Loucy (cell line): ENCODE data around the gene SYNDIG1.

Source experiments
- H2AFZ ChIP-seq: fragments of 200-600 bp; sonication (generic); 2 replicates; pipeline ENCODE4 v1.6.0; 2016; ENCODE audit warnings: antibody characterized with exemption, mild to moderate bottlenecking, low read length, moderate library complexity
- H3F3A ChIP-seq: fragments of 200-600 bp; 2 replicates; pipeline ENCODE4 v1.6.0; 2016; ENCODE audit warnings: antibody characterized with exemption, low read depth, mild to moderate bottlenecking
- H3K27me3 ChIP-seq: fragments of 200-600 bp; sonication (generic); 2 replicates; pipeline ENCODE4 v1.6.1; 2014; ENCODE audit warnings: low read length, mild to moderate bottlenecking; ENCODE audit not compliant: insufficient read depth, poor library complexity, severe bottlenecking
- H3K36me3 ChIP-seq: fragments of 200-600 bp; sonication (generic); 2 replicates; pipeline ENCODE4 v1.6.1; 2016; ENCODE audit warnings: low read length; ENCODE audit not compliant: insufficient read depth
- H3K4me1 ChIP-seq: fragments of 200-600 bp; sonication (generic); 2 replicates; pipeline ENCODE4 v1.5.1; 2014; ENCODE audit warnings: low read length, mild to moderate bottlenecking; ENCODE audit not compliant: insufficient read depth, poor library complexity, severe bottlenecking
- H3K4me2 ChIP-seq: fragments of 200-600 bp; sonication (generic); 2 replicates; pipeline ENCODE4 v1.6.0; 2014; ENCODE audit warnings: antibody characterized with exemption, low read length, low read depth, mild to moderate bottlenecking; ENCODE audit not compliant: poor library complexity, severe bottlenecking
- H3K4me3 ChIP-seq: fragments of 200-600 bp; sonication (generic); 2 replicates; pipeline ENCODE4 v1.5.1; 2014; ENCODE audit warnings: low read length, mild to moderate bottlenecking, mixed read lengths; ENCODE audit not compliant: poor library complexity, severe bottlenecking
- H3K79me2 ChIP-seq: fragments of 200-600 bp; sonication (generic); 2 replicates; pipeline ENCODE4 v1.6.1; 2014; ENCODE audit warnings: low read length; ENCODE audit not compliant: insufficient read depth
- H3K9ac ChIP-seq: fragments of 200-600 bp; sonication (generic); 2 replicates; pipeline ENCODE4 v1.6.0; 2014; ENCODE audit warnings: mild to moderate bottlenecking, low read depth, low read length, moderate library complexity; ENCODE audit not compliant: poor library complexity, severe bottlenecking
- H3K9me2 ChIP-seq: fragments of 200-600 bp; sonication (generic); replicated peaks from 2 replicates; pipeline ENCODE4 v1.6.1; 2016; ENCODE audit warnings: low read depth, low read length, mixed read lengths
- H3K9me3 ChIP-seq: fragments of 200-600 bp; sonication (generic); 2 replicates; pipeline ENCODE4 v1.6.1; 2014; ENCODE audit warnings: mild to moderate bottlenecking, antibody characterized with exemption, low read length, low read depth; ENCODE audit not compliant: insufficient read depth
- H4K20me1 ChIP-seq: fragments of 200-600 bp; sonication (generic); 2 replicates; pipeline ENCODE4 v1.6.0; 2014; ENCODE audit warnings: antibody characterized with exemption, low read length, mild to moderate bottlenecking; ENCODE audit not compliant: insufficient read depth, poor library complexity, severe bottlenecking
- EZH2phosphoT487 ChIP-seq: fragments of 200-600 bp; IDR thresholded peaks from 2 replicates; pipeline ENCODE4 v1.6.1; 2018; ENCODE audit warnings: antibody characterized with exemption, mild to moderate bottlenecking, moderate library complexity, borderline replicate concordance
- TF ChIP-seq, protein P1 (sequence below): fragments of 200-600 bp; sonication (generic); conservative IDR thresholded peaks from 2 replicates; pipeline ENCODE4 v1.5.1; 2014; ENCODE audit warnings: mild to moderate bottlenecking, antibody characterized with exemption, low read length

The SYNDIG1 gene

DNA sequence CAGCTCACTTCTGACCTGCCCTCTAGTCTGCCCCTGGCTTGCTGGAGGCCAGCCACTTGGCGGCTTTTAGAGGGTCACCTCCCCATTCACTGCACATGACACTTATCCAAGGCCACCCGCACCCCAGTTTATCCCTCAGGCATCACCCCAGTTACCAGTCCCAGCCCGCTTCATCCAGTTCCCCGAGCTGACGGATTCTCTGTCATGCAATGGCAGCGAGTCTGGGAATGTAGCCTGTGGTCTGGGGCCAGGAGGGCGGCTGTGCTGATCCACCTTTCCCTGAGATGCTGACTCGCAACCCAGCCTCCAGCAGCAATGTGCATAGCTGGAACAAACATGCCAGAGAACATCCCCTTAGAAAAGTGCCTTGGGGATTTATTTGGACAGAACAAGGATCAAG lies 25.8 kb downstream of the SYNDIG1 start:
- Histone ChIP-seq H3F3A (no peaks in the 10 kb centered on the region), H4K20me1 (no peaks in the 10 kb centered on the region), H3K9ac (no peak overlapping the region), H3K27me3 (no peaks in the 10 kb centered on the region), H2AFZ (no peak overlapping the region), H3K9me3 (no peaks in the 10 kb centered on the region), H3K4me1 (no peaks in the 10 kb centered on the region), H3K36me3 (no peaks in the 10 kb centered on the region), H3K79me2 (no peaks in the 10 kb centered on the region), H3K4me2 (no peak overlapping the region), H3K4me3 (no peak overlapping the region), H3K9me2 (no peaks in the 10 kb centered on the region)
- TF ChIP-seq EZH2phosphoT487 = no peak
- TF ChIP-seq, protein P1, sequence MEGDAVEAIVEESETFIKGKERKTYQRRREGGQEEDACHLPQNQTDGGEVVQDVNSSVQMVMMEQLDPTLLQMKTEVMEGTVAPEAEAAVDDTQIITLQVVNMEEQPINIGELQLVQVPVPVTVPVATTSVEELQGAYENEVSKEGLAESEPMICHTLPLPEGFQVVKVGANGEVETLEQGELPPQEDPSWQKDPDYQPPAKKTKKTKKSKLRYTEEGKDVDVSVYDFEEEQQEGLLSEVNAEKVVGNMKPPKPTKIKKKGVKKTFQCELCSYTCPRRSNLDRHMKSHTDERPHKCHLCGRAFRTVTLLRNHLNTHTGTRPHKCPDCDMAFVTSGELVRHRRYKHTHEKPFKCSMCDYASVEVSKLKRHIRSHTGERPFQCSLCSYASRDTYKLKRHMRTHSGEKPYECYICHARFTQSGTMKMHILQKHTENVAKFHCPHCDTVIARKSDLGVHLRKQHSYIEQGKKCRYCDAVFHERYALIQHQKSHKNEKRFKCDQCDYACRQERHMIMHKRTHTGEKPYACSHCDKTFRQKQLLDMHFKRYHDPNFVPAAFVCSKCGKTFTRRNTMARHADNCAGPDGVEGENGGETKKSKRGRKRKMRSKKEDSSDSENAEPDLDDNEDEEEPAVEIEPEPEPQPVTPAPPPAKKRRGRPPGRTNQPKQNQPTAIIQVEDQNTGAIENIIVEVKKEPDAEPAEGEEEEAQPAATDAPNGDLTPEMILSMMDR = no peak

DNA sequence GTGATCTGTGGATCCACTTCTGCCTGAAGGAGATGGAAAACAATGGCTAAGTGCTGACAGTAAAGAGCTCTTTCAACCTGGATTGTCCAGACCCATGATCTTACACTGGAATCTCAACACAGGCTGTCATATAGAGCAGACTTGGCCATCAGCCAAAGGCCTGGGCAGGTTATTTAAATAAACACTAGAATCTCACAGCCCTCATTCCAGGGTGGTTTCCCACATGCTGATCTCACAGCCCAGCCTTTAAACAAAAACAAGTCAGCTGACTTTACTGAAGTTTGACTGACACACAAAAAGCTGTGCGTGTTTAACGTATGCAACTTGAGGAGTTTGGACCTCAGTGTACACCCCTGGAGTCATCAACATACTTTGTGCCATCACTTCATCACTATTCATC lies 28.4 kb downstream of the SYNDIG1 start:
- Histone ChIP-seq H3K4me2 (no peak overlapping the region), H3K9me2 (no peaks in the 10 kb centered on the region), H3K4me3 (no peak overlapping the region), H3K9me3 (no peaks in the 10 kb centered on the region; the same call in 1 of the 2 replicates), H3K36me3 (no peaks in the 10 kb centered on the region), H3F3A (no peaks in the 10 kb centered on the region), H3K27me3 (no peaks in the 10 kb centered on the region), H3K79me2 (no peaks in the 10 kb centered on the region), H3K4me1 (no peaks in the 10 kb centered on the region), H3K9ac (no peak overlapping the region), H2AFZ (no peak overlapping the region), H4K20me1 (no peaks in the 10 kb centered on the region)
- no peak for TF ChIP-seq EZH2phosphoT487

DNA sequence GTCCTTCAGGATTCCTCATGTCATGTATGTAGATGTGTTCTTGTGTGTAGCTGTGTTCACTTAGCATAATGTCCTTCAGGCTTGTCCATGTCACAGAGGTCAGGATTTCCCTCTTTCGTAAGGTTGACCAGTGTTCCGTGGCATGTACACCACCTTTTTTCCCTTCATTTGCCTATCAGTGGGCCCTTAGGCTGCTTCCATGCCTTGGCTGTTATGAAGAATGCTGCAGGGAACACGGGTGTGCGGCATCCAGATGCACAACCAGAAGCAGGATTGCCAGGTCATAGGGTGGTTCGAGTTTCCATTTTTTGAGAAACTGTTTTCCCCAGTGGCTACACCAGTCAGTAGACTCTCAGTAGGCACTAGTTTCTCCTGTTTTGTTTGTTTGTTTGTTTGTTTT lies 29.2 kb downstream of the SYNDIG1 start:
- Histone ChIP-seq H3K36me3 (no peaks in the 10 kb centered on the region), H3K9me2 (no peaks in the 10 kb centered on the region), H3K9ac (no peak overlapping the region), H3K9me3 (no peaks in the 10 kb centered on the region; the same call in 1 of the 2 replicates), H3K79me2 (no peaks in the 10 kb centered on the region), H2AFZ (no peak overlapping the region), H4K20me1 (no peaks in the 10 kb centered on the region), H3K4me2 (no peak overlapping the region), H3F3A (no peaks in the 10 kb centered on the region), H3K4me1 (no peaks in the 10 kb centered on the region), H3K27me3 (no peaks in the 10 kb centered on the region), H3K4me3 (no peak overlapping the region)
- TF ChIP-seq, protein P1 = no peak
- no peak for TF ChIP-seq EZH2phosphoT487

DNA sequence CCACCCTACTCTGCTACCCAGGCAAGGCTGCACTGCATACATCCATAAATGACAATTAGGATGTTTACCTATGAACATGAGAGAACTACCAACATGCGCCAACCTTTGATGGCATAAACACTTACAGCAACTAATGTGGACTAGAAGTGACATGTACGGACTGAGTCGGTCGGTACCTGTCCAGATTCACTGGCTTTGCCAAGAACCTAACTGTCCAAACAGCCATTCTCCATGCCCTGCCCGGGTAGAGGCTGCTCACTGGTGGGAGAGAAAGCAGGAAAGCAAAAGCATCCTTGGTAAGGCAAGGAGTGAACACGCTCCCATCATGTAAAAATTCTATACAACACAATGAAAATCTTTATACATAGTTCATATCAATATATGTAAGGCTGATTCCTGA lies 30.0 kb downstream of the SYNDIG1 start:
- Histone ChIP-seq H3K9me2 (no peaks in the 10 kb centered on the region), H3K9me3 (no peaks in the 10 kb centered on the region; the same call in 1 of the 2 replicates), H3K4me1 (no peaks in the 10 kb centered on the region), H3K36me3 (no peaks in the 10 kb centered on the region), H3K9ac (no peak overlapping the region), H2AFZ (no peak overlapping the region), H3F3A (no peaks in the 10 kb centered on the region), H3K4me2 (no peak overlapping the region), H3K4me3 (no peak overlapping the region), H4K20me1 (no peaks in the 10 kb centered on the region), H3K79me2 (no peaks in the 10 kb centered on the region), H3K27me3 (no peaks in the 10 kb centered on the region)
- TF ChIP-seq, protein P1 = no peak
- no peak for TF ChIP-seq EZH2phosphoT487
